ENCODE data around the gene BTBD9.

BTBD9 gene

DNA sequence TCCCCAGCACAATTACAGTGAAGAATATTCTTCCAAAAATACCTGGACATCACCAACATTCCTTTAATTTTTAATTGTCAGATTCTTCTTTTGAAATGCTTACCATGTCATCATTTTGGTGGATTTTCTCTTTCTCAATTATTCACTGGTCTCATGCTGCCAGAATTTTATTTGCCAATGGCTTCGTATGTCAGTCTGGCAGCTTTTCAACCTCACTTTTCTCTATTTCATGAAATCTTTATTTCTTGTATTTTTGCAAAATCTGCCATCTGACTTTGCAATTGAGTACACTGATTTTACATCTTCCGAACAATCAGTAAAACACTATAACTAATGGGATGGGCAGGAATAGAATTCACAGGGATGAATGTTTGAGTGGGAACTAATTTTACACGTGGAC, 84.1 kb downstream of the BTBD9 start:
- DNase-seq (ENCODE audit: low read depth in 2 of 3, low spot score in 2 of 3): no peak

DNA sequence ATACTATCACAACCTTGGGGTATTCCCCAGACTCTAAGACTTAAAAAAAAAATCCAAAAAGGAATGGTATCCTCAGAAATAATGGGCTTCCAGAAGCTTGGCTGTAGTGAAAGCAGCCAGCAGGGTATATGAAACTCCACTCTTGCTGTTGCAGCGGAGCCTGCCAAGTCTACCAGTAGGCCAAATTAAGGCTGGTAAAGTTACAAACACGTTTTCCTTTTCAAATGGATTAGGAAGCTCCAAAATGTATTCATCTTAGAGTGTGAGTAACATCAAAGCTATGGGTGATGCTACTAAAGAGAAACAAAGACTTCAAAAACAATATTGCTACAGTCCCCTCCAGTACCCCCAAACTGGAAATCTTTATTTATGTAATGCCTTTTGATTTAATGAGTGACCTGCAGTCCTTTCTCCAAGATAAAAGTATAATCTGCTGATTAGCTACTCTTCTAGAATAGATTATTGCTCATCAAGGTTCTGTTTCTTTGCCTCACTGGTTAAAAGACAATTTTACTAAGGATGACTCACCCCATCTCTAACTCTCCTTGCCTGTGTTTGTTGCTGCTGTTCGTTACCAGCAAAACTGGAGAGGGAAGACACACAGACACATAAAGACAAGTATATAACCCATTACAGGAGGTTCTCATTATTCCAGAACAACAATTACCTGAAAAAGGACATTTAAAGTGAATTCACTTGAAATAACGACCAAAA, 84.9 kb downstream of the BTBD9 start:
- DNase-seq (ENCODE audit: low read depth in 2 of 3, low spot score in 2 of 3): no peak

DNA sequence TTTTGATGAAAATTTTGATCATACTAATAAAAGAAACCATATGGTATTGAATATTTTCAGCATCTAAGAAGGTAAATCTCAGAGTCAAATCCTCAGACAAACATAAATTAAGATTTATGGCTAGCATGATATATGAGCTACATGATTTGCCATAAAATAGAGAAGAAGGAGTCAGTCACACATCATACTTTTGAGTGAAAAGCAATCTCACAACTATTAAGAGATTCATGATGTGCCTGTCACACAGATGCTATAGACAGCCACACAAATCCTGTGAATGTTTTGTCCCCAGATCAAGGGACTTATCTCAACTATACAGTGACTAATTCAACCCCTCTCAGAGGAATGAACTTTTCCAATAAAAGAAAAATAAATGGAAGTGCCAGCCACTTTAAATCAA, 85.7 kb downstream of the BTBD9 start:
- DNase-seq (ENCODE audit: low read depth in 2 of 3, low spot score in 2 of 3): no peak

DNA sequence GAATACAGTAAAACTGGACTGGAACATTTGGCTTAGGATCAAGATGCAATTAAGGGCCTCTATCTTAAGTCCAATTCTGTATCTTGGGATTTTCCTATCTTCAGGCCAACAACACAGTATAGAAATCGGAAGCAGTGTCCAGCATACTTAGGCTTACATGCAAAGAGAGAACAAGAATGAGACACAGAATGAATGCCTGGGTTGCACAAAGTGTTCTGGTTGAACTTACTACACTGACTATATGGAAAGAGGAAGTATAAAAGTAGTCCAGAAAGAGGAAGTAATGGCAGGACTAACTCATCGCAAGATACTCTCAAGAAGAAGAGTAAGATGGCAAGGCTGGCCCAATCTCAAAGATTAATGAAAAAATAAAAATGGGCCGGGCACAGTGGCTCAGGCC, 87.6 kb downstream of the BTBD9 start:
- DNase-seq (ENCODE audit: low read depth in 2 of 3, low spot score in 2 of 3): no peak

DNA sequence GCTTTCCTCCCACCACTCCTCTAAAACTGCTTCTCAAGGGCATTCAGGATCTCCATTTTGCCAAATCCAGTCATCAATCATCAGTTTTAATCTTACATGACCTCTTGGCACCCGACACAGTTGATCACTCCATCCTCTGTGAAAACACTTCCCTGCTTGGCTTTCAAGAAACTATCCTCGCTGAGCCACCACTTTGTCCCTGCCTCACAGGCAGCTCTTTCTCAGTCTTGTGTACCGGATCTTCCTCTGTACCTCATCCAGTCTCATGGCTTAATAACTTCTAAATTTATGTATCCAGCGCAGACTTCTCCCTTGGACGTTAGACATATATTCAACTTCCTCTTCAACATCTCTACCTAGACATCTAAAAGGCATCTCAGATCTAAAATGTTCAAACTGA, 89.9 kb downstream of the BTBD9 start:
- DNase-seq (ENCODE audit: low read depth in 2 of 3, low spot score in 2 of 3): no peak

DNA sequence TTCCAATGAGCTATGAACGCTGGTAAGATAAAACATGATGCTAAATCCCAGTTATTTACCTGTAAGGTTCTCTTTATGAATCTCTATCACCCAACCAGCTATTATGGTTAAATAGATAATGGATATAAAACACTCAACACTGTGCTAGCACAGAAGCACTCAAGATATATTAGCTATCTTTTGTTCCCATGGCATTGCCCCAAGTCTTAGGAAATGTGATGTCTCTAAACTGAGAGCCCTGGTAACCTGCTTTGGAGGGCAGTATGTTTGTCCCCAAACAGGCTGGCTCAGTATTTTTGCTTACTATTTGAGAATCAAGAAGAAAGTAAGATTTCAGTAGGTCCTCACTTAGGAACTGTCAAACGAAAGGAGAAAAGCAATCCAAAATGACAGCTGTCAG, 90.5 kb downstream of the BTBD9 start:
- DNase-seq (ENCODE audit: low read depth in 2 of 3, low spot score in 2 of 3): no peak

DNA sequence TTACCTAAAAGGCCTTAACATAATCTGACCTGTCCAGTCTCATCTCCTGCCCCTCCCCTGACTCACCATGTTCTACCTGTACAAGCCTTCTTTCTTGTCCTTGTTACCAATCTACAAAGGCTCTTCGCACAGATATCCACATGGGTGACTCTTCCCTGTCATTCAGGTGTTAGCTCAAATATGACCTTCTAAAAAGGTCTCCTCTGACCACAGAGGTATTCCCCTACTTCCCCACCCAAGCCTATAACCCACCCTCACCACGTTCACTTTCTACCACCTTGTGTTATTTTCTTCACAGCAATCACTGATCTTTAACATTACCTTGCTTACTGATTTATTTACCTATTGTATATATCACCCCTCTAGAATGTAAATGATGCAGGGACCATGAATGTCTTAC, 96.7 kb downstream of the BTBD9 start:
- no peak for DNase-seq (ENCODE audit: low read depth in 2 of 3, low spot score in 2 of 3)

DNA sequence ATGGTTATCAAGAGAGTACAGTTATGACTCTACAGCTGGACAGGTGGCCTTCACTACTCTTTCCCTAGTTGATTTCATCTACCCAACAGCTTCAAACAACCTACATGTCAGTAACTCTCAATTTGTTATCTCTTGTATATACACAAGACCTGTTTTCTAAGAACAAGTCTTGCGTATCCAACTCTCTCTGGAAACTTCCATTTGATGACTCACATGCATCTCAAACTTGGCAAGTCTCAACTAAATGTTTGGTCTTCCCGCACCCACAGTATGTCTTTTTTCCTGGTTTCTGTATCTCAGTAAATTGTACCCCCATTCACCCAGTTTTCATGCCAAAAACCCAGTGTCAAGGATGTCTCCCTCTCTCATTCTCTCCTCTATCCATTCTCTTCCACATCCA, 97.7 kb downstream of the BTBD9 start:
- DNase-seq (ENCODE audit: low read depth in 2 of 3, low spot score in 2 of 3): no peak

DNA sequence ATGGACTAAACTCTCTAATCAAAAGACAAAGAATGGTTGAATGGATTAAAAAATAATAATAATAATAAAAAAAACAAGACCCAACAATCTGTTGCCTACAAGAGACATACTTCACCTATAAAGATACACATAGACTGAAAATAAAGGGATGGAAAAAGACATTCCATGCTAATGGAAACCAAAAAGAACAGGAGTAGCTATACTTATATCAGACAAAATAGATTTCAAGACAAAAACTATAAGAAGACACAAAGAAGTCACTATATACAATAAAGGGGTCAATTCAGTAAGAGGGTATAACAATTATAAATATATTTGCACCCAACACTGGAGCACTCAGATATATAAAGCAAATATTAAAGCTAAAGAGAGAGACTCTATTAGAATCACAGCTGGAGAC, 106.7 kb downstream of the BTBD9 start:
- DNase-seq (ENCODE audit: low read depth in 2 of 3, low spot score in 2 of 3): no peak

DNA sequence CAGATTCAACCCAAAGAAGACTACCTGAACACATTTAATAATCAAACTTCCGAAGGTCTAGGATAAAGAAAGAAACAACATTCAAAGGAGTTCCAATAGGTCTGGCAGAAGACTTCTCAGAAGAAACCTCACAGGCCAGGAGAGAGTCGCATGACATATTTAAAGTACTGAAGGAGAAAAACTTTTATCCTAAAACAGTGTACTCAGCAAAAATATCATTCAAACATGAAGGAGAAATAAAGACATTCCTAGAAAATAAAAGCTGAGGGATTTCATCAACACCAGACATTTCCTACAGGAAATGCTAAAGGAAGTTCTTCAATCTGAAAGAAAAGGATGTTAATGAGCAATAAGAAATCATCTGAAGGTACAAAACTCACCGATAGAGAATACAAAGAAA, 108.6 kb downstream of the BTBD9 start:
- DNase-seq (ENCODE audit: low read depth in 2 of 3, low spot score in 2 of 3): no peak

DNA sequence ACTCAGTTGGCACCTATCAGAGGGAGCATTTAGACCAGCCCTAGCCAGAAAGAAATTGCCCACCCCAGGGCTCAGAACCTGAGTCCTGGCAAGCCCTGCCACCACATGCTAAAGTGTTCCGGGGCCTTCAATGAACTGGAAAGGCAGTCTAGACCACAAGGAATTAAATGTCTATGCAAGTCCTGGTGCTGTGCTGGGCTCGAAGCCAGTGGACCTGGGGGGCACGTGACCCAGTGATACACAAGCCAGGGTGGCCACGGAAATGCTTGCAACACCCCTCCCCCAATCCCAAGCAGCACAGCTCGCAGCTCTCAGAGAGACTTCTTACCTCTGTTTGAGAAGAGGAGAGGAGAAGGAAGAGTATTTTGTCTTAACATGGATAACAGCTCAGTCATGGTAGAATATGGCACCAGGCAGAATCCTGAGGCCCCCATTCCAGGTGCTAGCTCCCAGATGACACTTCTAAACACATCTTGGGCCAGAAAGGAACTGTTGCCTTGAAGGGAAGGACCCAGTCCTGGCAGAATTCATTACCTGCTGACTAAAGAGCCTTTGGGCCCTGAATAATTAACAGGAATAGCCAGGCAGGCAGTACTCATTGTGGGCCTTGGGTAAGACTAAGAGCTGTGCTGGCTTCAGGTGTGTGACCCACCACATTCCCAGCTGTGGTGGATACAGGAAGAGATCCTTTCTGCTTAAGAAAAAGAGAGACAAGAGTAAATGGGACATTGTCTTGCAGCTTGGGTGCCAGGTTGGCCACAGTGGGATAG, 111.3 kb downstream of the BTBD9 start:
- DNase-seq (ENCODE audit: low read depth in 2 of 3, low spot score in 2 of 3): no peak

DNA sequence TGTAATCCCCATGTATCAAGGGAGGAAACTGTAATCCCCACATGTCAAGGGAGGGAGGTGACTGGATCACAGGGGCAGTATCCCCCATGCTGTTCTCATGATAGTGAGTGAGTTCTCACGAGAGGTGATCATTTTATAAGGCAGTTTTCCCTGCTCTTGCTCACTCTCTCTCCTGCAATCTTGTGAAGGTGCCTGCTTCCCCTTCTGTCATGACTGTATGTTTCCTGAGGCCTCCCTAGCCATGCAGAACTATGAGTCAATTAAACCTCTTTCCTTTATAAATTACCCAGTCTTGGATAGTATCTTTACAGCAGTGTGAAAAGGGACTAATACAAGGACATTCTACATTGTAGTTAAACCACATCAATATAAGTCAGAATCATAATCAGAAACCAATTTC, 112.4 kb downstream of the BTBD9 start:
- no peak for DNase-seq (ENCODE audit: low read depth in 2 of 3, low spot score in 2 of 3)

DNA sequence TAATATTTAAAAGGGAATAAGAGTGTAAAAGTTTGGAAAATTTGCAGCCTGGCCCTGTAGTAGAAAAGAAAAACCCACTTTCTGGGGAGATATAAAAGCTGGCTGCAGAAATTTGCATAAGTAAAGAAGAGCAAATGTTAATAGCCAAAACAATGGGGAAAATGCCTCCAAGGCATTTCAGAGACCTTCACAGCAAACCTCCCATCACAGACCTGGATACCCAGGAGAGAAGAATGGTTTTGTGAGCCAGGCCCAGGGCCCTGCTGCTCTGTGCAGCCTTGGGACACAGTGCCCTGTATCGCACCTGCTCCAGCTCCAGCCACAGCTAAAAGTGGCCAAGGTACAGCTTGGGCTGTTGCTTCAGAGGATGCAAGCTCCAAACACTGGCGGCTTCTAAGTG, 113.8 kb downstream of the BTBD9 start:
- DNase-seq (ENCODE audit: low read depth in 2 of 3, low spot score in 2 of 3): no peak

DNA sequence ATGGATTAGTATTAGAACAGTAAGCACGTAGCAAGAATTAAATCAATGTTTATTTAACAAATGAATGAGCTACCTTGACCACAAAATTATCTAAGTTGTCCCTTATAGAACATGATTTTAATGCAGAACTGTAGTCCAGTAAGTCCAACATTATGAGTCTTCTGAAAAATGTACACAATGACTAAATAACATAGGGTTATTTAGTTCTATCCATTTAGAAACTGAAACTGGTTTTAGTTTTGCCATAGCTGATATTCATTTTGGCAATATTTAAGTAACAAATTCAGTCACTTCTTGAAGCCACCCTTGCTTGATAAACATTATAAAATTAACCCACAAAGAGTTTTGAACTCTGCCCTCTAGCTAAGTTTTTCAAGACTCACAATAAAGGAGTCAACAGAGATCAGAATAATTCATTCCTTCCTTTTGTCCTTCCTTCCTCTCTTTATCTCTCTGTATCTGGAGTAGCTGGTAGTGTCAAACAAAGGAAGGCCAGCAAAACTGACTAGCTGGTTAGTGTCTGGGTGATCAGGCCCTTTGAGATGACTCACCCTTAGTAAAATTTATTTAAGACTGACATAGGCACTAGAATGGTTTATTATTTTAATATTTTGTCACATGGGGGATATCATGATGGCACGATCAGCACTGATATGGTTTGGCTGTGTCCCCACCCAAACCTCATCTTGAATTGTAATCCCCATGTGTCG, 115.1 kb downstream of the BTBD9 start:
- no peak for DNase-seq (ENCODE audit: low read depth in 2 of 3, low spot score in 2 of 3)

DNA sequence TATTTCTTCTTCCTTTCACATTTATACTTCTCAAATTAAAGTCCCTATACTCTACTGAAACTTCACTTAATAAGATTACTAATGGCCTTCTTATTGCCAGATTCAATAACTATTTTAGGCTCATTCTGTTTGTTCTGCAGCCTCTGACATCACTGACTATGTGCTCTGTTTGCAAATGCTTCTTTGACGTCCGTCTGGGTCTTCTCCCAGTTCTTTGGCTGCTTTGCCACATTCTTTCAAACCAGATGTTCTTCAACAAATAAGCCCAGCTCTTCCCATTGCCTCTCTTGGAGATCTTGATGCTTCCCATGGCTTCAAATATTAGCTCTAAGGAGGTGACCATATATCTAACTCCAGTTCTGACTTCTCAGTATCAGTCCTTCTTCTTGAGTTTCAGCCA, 117.4 kb downstream of the BTBD9 start:
- no peak for DNase-seq (ENCODE audit: low read depth in 2 of 3, low spot score in 2 of 3)

DNA sequence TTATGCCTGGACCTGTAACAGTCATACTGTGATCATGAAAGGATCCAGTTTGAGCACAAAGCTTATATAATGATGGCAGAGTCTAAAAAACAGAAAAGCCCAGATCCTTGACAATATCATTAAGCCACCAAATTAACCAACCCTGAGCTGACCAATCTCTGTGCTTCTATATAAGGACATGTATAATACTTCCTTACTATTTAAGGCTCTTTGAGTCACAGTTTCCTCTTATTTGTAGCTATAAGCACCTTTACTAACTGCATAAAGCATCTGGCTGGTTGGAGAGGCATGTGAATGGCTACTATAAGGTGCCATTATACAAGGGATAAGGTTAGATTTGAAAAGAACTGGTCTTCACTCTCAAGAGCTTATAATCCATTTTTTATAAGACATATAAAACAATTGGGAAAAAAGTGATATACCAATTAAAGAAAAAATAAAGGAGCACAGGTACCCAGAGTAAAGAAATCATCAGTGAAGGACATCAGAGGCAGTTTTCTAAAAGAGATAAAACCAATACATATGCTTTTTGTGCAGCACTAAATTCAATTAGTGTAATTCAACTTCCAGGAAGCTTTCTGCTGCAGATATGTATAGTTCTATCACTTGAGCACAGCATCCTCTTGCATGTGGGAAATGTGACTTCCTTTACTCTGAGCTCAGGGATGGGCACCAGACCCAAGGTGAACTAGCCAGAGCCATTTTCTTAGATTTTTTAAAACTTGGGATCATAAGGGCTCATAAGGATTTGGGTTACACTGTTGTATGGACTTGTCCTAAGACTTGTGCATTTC, 121.0 kb downstream of the BTBD9 start:
- DNase-seq (ENCODE audit: low read depth in 2 of 3, low spot score in 2 of 3): no peak

DNA sequence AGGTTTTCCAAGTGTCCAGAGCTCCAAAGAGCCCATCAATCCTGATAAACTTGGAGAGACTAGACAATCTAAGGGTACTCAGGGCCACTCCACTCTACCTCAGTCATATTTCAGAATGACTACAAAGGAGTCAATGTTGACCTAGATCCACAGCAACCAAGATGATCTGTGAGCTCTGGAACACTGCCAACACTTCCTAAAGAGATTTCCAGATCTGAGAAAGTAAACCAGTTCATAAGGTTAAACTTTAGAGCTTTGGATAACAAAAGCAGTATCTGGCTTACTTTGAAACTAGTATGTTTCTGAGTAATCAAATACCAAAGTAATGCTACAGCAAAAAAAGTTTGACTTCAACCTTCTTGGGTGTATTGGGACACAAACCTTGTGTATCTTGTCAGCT, 122.7 kb downstream of the BTBD9 start:
- DNase-seq (ENCODE audit: low read depth in 2 of 3, low spot score in 2 of 3): no peak

DNA sequence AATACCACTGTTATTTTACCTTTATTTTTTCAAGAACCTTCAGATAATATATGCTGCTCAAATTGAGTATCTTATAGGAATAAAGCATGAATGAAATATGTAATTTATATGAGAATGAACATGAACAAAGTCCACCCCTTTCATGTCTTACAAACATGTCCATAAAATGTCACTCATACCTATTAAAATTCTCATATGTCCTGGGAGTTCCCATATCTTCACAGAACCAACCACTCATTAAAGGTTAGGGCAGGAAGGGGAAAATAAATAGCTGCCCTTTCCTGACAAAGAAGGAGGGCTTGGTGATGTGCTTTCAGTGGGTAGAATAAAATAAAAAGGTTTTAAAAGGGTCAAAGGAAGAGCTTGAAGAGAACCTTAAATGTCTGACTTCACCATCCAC, 125.3 kb downstream of the BTBD9 start:
- DNase-seq (ENCODE audit: low read depth in 2 of 3, low spot score in 2 of 3): no peak

DNA sequence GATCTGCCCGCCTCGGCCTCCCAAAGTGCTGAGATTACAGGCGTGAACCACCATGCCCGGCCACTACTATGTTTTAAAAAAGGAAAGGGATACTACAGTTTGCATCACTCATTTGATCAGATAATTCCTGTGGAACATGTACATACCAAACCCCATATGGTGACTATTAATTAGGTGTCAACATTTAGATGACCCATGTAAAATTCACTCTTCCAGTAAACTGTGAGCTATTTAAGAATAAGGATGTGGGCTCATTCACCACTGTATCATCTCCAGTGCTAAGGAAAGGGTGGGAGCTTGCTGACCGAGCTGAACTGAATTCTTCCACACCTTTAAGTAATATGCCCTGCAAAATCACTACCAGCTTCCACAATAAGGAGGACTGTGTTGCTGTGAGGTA, 127.5 kb downstream of the BTBD9 start:
- no peak for DNase-seq (ENCODE audit: low read depth in 2 of 3, low spot score in 2 of 3)

DNA sequence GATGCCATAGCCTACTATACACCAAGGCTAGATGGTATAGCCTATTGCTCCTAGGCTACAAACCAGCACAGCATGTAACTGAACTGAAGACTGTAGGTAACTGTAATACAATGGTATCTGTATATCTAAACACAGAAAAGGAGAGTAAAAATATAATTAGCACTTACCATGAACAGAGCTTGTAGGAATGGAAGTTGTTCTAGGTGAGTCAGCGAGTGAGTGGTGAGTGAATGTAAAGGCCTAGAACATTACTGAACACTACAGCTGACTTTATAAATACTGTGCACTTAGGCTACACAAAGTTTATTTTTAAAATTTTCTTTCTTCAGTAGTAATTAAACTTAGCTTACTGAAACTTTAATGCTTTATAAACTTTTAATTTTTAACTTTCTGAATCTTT, 129.5 kb downstream of the BTBD9 start:
- DNase-seq (ENCODE audit: low read depth in 2 of 3, low spot score in 2 of 3): no peak

DNA sequence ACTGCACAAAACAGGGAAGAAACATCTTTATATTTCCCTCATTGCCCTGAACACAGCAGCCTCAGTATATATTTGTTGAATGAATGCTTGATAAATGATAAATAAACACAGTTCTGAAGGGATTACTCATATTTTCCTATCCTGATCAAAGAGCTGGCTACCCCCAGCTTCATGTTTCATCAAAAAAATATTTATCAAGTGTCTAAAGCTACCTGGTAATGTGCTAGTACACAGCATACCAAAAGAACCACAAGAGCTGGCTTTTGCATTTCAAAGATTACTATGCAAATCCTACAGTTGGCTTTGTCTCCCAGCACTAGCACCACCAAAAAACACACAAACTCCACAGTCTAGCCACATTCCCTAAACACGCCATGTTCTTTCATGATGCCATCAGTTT, 130.0 kb downstream of the BTBD9 start:
- DNase-seq (ENCODE audit: low read depth in 2 of 3, low spot score in 2 of 3): no peak

DNA sequence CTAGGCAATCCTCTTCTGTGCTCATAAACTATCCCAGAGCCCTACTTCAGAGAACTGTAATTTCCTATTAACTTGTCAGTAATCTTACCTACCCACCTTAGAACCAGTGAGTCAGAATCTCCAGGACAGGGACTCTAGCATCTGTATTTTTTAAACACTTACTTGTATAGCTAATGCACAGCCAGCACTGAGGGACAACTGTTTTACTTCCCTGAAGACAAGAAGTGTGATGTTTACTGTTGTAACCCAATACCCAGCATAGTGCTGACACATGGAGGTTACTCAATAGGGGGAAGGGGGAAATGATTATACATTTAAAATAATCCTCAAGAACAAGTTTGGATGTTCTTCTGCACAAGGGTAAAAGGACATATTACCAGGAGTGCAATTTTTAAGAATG, 130.8 kb downstream of the BTBD9 start:
- no peak for DNase-seq (ENCODE audit: low read depth in 2 of 3, low spot score in 2 of 3)

Measured in activated CD8-positive, alpha-beta memory T cell treated with anti-CD3 and anti-CD28 coated beads for 48 hours (primary cell).